Measurements from ENCODE around the gene MOV10L1. TPM values are rescaled to one million over a fixed set of nuclear protein-coding genes. Genes with fewer than 3 reads are reported as not detected.

The MOV10L1 gene
- total RNA-seq, 2 experiments from 2014 or later: 0.22 to 1.1 TPM

DNA sequence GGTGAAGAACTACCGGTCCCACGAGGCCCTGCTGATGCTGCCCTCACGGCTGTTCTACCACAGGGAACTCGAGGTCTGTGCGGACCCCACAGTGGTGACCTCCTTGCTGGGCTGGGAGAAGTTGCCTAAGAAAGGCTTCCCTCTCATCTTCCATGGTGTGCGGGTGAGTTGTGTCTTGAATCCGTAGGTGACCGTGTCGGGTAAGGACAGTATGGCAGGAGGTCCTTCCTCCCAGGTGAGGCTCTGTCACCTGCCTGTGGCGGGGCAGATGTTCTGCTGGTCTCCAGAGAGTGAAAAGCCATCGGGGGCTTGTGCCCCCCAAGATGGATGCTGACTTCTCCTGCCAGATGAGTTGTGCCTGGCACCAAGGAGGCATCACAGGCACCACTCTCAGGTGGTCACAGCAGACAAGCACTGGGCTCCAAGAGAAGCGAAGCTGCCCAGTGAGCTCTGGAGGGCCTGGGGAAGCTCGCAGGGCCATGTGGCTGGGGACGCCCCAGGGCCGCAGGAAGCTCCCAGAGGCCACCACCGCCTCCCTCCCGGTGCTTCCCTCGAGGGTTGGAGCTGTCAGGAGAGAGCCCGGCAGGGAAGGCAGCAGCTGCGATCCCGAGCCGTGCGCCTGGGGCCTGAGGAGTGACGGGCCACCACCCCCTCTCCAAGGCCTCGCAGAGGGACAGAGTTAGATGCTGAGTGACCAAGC is 63.4 kb downstream of the MOV10L1 start:
- no peaks in the 10 kb centered on the region for H3K79me2 ChIP-seq (ENCODE audit: insufficient read depth, low read depth, low read length)
- H3K4me2 ChIP-seq (ENCODE audit: low read length): no peak overlapping the region
- no peak overlapping the region for H3K27ac ChIP-seq (ENCODE audit: low read depth, low read length, poor library complexity, severe bottlenecking)
- TF ChIP-seq EZH2phosphoT487 (IDR thresholded peaks at IDR 0.05; ENCODE audit: borderline replicate concordance, low read depth, low read length): no peak
- TF ChIP-seq, protein P1, sequence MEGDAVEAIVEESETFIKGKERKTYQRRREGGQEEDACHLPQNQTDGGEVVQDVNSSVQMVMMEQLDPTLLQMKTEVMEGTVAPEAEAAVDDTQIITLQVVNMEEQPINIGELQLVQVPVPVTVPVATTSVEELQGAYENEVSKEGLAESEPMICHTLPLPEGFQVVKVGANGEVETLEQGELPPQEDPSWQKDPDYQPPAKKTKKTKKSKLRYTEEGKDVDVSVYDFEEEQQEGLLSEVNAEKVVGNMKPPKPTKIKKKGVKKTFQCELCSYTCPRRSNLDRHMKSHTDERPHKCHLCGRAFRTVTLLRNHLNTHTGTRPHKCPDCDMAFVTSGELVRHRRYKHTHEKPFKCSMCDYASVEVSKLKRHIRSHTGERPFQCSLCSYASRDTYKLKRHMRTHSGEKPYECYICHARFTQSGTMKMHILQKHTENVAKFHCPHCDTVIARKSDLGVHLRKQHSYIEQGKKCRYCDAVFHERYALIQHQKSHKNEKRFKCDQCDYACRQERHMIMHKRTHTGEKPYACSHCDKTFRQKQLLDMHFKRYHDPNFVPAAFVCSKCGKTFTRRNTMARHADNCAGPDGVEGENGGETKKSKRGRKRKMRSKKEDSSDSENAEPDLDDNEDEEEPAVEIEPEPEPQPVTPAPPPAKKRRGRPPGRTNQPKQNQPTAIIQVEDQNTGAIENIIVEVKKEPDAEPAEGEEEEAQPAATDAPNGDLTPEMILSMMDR (conservative IDR thresholded peaks at IDR 0.05; ENCODE audit: low read length): no peak
- no peak overlapping the region for H3K4me3 ChIP-seq (ENCODE audit: low read depth, low read length, poor library complexity, severe bottlenecking)
- H2AFZ ChIP-seq (ENCODE audit: low read length): no peak overlapping the region
- no peaks in the 10 kb centered on the region for H4K20me1 ChIP-seq (ENCODE audit: insufficient read depth, low read length)
- ChIA-PET POLR2A (no interaction called here), CTCF (ENCODE audit: unreplicated experiment) (no interaction called here)
- no peaks in the 10 kb centered on the region for H3K36me3 ChIP-seq (ENCODE audit: insufficient read depth, low read length)
- intact Hi-C loops (cut with micrococcal nuclease; ENCODE audit: unreplicated experiment): no loop called here
- no peaks in the 10 kb centered on the region for H3K4me1 ChIP-seq (ENCODE audit: insufficient read depth, low read length, poor library complexity, severe bottlenecking)
- DNase-seq (ENCODE audit: low spot score): no peak
- no peaks in the 10 kb centered on the region for H3K9me2 ChIP-seq (ENCODE audit: insufficient read depth, low read length)
- BruUV-seq (replicated peaks): no TSS peak
- H3K9me3 ChIP-seq (ENCODE audit: low read length): no peaks in the 10 kb centered on the region

- H3K79me2 ChIP-seq (ENCODE audit: insufficient read depth, low read depth, low read length): no peaks in the 10 kb centered on the region
- DNase-seq (ENCODE audit: low spot score): no peak
- ChIA-PET POLR2A (no interaction called here), CTCF (ENCODE audit: unreplicated experiment) (no interaction called here)
- H3K4me3 ChIP-seq (ENCODE audit: low read depth, low read length, poor library complexity, severe bottlenecking): no peak overlapping the region
- intact Hi-C loops (cut with micrococcal nuclease; ENCODE audit: unreplicated experiment): no loop called here
- no peak overlapping the region for H3K27ac ChIP-seq (ENCODE audit: low read depth, low read length, poor library complexity, severe bottlenecking)
- TF ChIP-seq EZH2phosphoT487 (IDR thresholded peaks at IDR 0.05; ENCODE audit: borderline replicate concordance, low read depth, low read length): no peak
- TF ChIP-seq, protein P1 (conservative IDR thresholded peaks at IDR 0.05; ENCODE audit: low read length): no peak
- no peaks in the 10 kb centered on the region for H3K4me1 ChIP-seq (ENCODE audit: insufficient read depth, low read length, poor library complexity, severe bottlenecking)
- H4K20me1 ChIP-seq (ENCODE audit: insufficient read depth, low read length): no peaks in the 10 kb centered on the region
- no peaks in the 10 kb centered on the region for H3K9me3 ChIP-seq (ENCODE audit: low read length)
- H3K9me2 ChIP-seq (ENCODE audit: insufficient read depth, low read length): no peaks in the 10 kb centered on the region
- no peak overlapping the region for H3K4me2 ChIP-seq (ENCODE audit: low read length)
- no peak overlapping the region for H2AFZ ChIP-seq (ENCODE audit: low read length)
- no peaks in the 10 kb centered on the region for H3K36me3 ChIP-seq (ENCODE audit: insufficient read depth, low read length)
- no TSS peak for BruUV-seq (replicated peaks)
Measured at GRCh38 chr22:50153756-50154140, 63.9 kb downstream of the MOV10L1 start.

DNA sequence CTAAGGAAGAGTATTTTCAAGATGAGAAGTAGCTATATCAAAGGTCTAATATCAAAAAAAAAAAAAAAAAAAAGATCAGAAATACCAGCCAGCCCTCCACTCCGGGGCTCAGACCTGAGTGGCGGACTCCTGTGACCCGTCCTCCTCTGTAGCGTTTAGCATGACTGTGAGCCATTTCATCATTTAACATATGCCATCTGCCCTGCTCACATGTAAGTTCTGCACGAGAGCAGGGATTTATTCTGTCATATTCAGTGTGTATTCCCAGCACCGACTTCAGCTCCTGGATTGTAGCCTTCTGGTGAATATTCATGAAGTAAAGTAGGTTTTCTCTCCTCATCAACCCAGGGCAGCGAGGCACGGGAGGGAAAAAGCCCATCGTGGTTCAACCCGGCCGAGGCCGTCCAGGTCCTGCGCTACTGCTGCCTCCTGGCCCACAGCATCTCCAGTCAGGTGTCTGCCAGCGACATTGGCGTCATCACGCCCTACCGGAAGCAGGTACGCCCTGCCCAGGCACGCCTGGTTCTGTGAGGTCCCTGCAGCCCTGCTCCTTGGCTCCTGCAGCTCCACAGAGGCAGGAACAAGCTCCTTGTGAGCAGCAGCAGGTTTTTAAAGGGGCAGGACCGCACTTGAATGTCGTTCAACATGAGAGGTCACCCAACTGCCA is 68.0 kb downstream of the MOV10L1 start:
- no peak overlapping the region for H2AFZ ChIP-seq (ENCODE audit: low read length)
- H3K79me2 ChIP-seq (ENCODE audit: insufficient read depth, low read depth, low read length): no peaks in the 10 kb centered on the region
- no peaks in the 10 kb centered on the region for H3K36me3 ChIP-seq (ENCODE audit: insufficient read depth, low read length)
- DNase-seq (ENCODE audit: low spot score): no peak
- intact Hi-C loops (cut with micrococcal nuclease; ENCODE audit: unreplicated experiment): no loop called here
- BruUV-seq (replicated peaks): no TSS peak
- H3K4me3 ChIP-seq (ENCODE audit: low read depth, low read length, poor library complexity, severe bottlenecking): no peak overlapping the region
- H3K4me1 ChIP-seq (ENCODE audit: insufficient read depth, low read length, poor library complexity, severe bottlenecking): no peaks in the 10 kb centered on the region
- ChIA-PET POLR2A (no interaction called here), CTCF (ENCODE audit: unreplicated experiment) (no interaction called here)
- no peak overlapping the region for H3K27ac ChIP-seq (ENCODE audit: low read depth, low read length, poor library complexity, severe bottlenecking)
- H4K20me1 ChIP-seq (ENCODE audit: insufficient read depth, low read length): no peaks in the 10 kb centered on the region
- H3K9me3 ChIP-seq (ENCODE audit: low read length): no peaks in the 10 kb centered on the region
- TF ChIP-seq, protein P1 (conservative IDR thresholded peaks at IDR 0.05; ENCODE audit: low read length): no peak
- TF ChIP-seq EZH2phosphoT487 (IDR thresholded peaks at IDR 0.05; ENCODE audit: borderline replicate concordance, low read depth, low read length): no peak
- no peaks in the 10 kb centered on the region for H3K9me2 ChIP-seq (ENCODE audit: insufficient read depth, low read length)
- no peak overlapping the region for H3K4me2 ChIP-seq (ENCODE audit: low read length)
